Measurements from ENCODE around the gene TAF4B. TPM values are rescaled to one million over a fixed set of nuclear protein-coding genes. Genes with fewer than 3 reads are reported as not detected.

The TAF4B gene
- total RNA-seq, 2 experiments from 2014 or later, result 50.1 to 52.3 TPM

DNA sequence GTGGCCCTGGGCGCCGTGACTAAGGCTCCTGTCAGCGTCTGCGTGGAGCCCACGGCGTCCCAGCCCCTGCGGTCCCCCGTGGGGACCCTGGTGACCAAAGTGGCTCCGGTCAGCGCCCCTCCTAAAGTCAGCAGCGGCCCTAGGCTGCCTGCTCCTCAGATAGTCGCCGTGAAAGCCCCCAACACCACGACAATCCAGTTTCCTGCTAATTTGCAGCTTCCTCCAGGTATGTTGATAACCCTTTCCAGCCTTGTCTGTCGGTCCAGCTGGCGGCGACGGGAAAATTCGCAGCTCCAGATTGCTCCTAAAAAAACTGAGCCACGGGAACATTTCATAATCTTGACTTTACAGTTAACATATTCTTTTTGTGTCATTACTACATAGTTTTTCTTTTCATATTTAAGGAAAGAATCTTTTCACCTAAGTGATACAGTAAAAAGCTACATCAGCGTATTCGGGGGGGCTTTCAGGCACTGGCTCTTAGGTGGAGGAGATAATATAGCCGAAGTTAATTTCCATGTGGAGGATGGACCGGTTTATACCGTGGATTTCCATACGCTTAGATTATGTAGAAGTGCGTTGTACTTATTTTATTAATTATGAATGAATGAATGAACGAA, 916 bp downstream of the TAF4B start:
- no peaks in the 10 kb centered on the region for H3K9me2 ChIP-seq (ENCODE audit: insufficient read depth, low read length)
- H3K27ac ChIP-seq (ENCODE audit: low read depth, low read length, poor library complexity, severe bottlenecking), result peak overlapping the region; percentile 62
- CTCF ChIA-PET (ENCODE audit: unreplicated experiment), result no interaction called here
- intact Hi-C loops (cut with micrococcal nuclease; ENCODE audit: unreplicated experiment), result loop anchor here (1.0 to 2.0 kb wide), 4 partner anchors 28 to 137 kb away; partner anchors contain the start of gene SS18
- peaks cover 37% of the 10 kb centered on the region for H3K4me1 ChIP-seq (ENCODE audit: insufficient read depth, low read length, poor library complexity, severe bottlenecking)
- 0 out of 2 replicates have a peak overlapping the region, but pooled peaks have one; percentile 90 for H2AFZ ChIP-seq (ENCODE audit: low read length)
- H4K20me1 ChIP-seq (ENCODE audit: insufficient read depth, low read length), result peaks cover 21% of the 10 kb centered on the region; the same call in 1 of the 2 replicates
- peaks cover 28% of the 10 kb centered on the region for H3K36me3 ChIP-seq (ENCODE audit: insufficient read depth, low read length)
- peak overlapping the region; percentile 91 for H3K4me2 ChIP-seq (ENCODE audit: low read length)
- TF ChIP-seq EZH2phosphoT487 (IDR thresholded peaks at IDR 0.05; ENCODE audit: borderline replicate concordance, low read depth, low read length), result no peak
- TF ChIP-seq, protein P1, sequence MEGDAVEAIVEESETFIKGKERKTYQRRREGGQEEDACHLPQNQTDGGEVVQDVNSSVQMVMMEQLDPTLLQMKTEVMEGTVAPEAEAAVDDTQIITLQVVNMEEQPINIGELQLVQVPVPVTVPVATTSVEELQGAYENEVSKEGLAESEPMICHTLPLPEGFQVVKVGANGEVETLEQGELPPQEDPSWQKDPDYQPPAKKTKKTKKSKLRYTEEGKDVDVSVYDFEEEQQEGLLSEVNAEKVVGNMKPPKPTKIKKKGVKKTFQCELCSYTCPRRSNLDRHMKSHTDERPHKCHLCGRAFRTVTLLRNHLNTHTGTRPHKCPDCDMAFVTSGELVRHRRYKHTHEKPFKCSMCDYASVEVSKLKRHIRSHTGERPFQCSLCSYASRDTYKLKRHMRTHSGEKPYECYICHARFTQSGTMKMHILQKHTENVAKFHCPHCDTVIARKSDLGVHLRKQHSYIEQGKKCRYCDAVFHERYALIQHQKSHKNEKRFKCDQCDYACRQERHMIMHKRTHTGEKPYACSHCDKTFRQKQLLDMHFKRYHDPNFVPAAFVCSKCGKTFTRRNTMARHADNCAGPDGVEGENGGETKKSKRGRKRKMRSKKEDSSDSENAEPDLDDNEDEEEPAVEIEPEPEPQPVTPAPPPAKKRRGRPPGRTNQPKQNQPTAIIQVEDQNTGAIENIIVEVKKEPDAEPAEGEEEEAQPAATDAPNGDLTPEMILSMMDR (conservative IDR thresholded peaks at IDR 0.05; ENCODE audit: low read length), result no peak
- peak overlapping the region; percentile 80 for H3K4me3 ChIP-seq (ENCODE audit: low read depth, low read length, poor library complexity, severe bottlenecking)
- H3K79me2 ChIP-seq (ENCODE audit: insufficient read depth, low read depth, low read length), result peaks cover 56% of the 10 kb centered on the region
- peaks cover 3% of the 10 kb centered on the region; the same call in 1 of the 2 replicates for H3K9me3 ChIP-seq (ENCODE audit: low read length)
- no TSS peak for BruUV-seq (replicated peaks)
- POLR2A ChIA-PET, result interaction anchor here (0.5 to 4.1 kb wide), 7 partner anchors 11 to 53 kb away, joined by 3 to 26 read pairs (median 3); no protein-coding TSS in a partner anchor
- no peak for DNase-seq (ENCODE audit: low spot score)

DNA sequence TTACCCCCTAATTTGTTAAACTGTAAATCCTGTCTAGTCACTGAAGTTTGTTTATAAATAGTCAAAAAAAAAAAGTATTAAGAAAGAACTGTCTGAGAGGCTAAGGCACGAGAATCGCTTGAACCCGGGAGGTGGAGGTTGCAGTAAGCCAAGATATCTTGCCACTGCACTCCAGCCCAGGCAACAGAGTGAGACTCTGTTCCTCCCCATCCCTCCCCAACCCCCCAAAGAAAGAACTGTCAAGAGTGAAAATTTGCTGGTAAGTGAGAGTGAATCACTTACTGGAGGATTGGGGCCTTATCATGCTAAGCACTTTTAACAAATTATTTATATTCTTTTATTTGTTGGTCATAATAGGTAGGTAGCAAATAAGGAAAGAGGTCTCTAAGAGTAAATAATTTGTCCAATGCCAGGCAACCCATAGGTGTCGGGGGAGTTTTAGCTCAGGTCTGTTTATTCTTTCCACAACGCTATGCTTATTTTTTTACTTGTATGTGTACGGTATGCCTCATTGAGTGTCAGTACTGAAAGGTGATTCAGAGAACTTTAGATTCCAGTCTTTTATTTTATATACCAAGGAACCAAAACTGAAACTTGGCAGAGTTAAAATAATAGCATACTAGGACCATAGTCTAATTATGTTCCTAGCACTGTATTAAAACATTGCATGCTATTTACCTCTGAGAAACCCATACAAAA, 2.5 kb downstream of the TAF4B start:
- peaks cover 72% of the 10 kb centered on the region for H3K79me2 ChIP-seq (ENCODE audit: insufficient read depth, low read depth, low read length)
- ChIA-PET POLR2A (no interaction called here), CTCF (ENCODE audit: unreplicated experiment) (no interaction called here)
- peak; percentile 25 for DNase-seq (ENCODE audit: low spot score)
- no TSS peak for BruUV-seq (replicated peaks)
- H3K4me2 ChIP-seq (ENCODE audit: low read length), result peak overlapping the region; percentile 91
- H3K9me3 ChIP-seq (ENCODE audit: low read length), result peaks cover 5% of the 10 kb centered on the region; the same call in 1 of the 2 replicates
- intact Hi-C loops (cut with micrococcal nuclease; ENCODE audit: unreplicated experiment), result no loop called here
- peaks cover 36% of the 10 kb centered on the region for H3K4me1 ChIP-seq (ENCODE audit: insufficient read depth, low read length, poor library complexity, severe bottlenecking)
- no peaks in the 10 kb centered on the region for H3K9me2 ChIP-seq (ENCODE audit: insufficient read depth, low read length)
- peaks cover 21% of the 10 kb centered on the region; the same call in 1 of the 2 replicates for H4K20me1 ChIP-seq (ENCODE audit: insufficient read depth, low read length)
- H3K4me3 ChIP-seq (ENCODE audit: low read depth, low read length, poor library complexity, severe bottlenecking), result peak overlapping the region; percentile 80
- peak overlapping the region; percentile 62 for H3K27ac ChIP-seq (ENCODE audit: low read depth, low read length, poor library complexity, severe bottlenecking)
- no peak for TF ChIP-seq EZH2phosphoT487 (IDR thresholded peaks at IDR 0.05; ENCODE audit: borderline replicate concordance, low read depth, low read length)
- H3K36me3 ChIP-seq (ENCODE audit: insufficient read depth, low read length), result peaks cover 38% of the 10 kb centered on the region
- H2AFZ ChIP-seq (ENCODE audit: low read length), result no peak overlapping the region

DNA sequence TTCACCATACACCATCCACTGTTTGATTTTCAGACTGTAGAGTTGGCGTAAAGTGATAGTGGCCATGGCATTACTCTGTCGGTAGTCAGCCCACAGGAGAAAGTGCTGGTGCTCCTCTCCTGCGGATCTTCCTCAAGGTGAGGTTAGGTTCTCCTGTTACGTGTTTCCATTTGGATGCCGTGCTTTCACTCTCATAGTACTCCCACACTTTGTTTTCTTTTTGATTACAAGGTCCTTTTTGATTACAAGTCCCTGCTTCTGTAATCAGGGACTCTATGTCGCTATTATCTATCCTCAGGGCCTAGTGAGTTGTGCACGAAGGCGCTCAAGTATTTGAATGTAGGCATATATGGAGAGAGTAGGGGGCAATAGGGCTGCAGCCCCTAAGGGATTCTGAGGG, 4.3 kb downstream of the TAF4B start:
- Histone ChIP-seq H3K9me2 (ENCODE audit: insufficient read depth, low read length) (no peaks in the 10 kb centered on the region), H2AFZ (ENCODE audit: low read length) (no peak overlapping the region), H3K4me1 (ENCODE audit: insufficient read depth, low read length, poor library complexity, severe bottlenecking) (peaks cover 34% of the 10 kb centered on the region), H3K36me3 (ENCODE audit: insufficient read depth, low read length) (peaks cover 41% of the 10 kb centered on the region), H3K4me2 (ENCODE audit: low read length) (peak overlapping the region; percentile 91; the same call in 1 of the 2 replicates), H3K9me3 (ENCODE audit: low read length) (peaks cover 5% of the 10 kb centered on the region; the same call in 1 of the 2 replicates), H3K27ac (ENCODE audit: low read depth, low read length, poor library complexity, severe bottlenecking) (no peak overlapping the region), H3K79me2 (ENCODE audit: insufficient read depth, low read depth, low read length) (peaks cover 90% of the 10 kb centered on the region), H3K4me3 (ENCODE audit: low read depth, low read length, poor library complexity, severe bottlenecking) (peak overlapping the region; percentile 80), H4K20me1 (ENCODE audit: insufficient read depth, low read length) (peaks cover 26% of the 10 kb centered on the region; the same call in 1 of the 2 replicates)
- TF ChIP-seq EZH2phosphoT487 (IDR thresholded peaks at IDR 0.05; ENCODE audit: borderline replicate concordance, low read depth, low read length), result no peak
- TF ChIP-seq, protein P1 (conservative IDR thresholded peaks at IDR 0.05; ENCODE audit: low read length), result no peak
- DNase-seq (ENCODE audit: low spot score), result no peak
- intact Hi-C loops (cut with micrococcal nuclease; ENCODE audit: unreplicated experiment), result no loop called here
- CTCF ChIA-PET (ENCODE audit: unreplicated experiment), result no interaction called here
- POLR2A ChIA-PET, result no interaction called here
- no TSS peak for BruUV-seq (replicated peaks)

Data from OCI-LY7 (cell line).